GM21447 (cell line): Measurements from ENCODE around the gene ZBTB12.
"Not testable (repeated sequence)": the region's sequence is repeated elsewhere in the genome, so short reads cannot be mapped to it uniquely, and the experiment has no call there.

ENCODE experiments used
- ATAC-seq: cut with Tn5 transposase; IDR thresholded peaks from one replicate; pipeline ENCODE4 v1.9.1; 2021; ENCODE audit not compliant: unreplicated experiment

The ZBTB12 gene, protein sequence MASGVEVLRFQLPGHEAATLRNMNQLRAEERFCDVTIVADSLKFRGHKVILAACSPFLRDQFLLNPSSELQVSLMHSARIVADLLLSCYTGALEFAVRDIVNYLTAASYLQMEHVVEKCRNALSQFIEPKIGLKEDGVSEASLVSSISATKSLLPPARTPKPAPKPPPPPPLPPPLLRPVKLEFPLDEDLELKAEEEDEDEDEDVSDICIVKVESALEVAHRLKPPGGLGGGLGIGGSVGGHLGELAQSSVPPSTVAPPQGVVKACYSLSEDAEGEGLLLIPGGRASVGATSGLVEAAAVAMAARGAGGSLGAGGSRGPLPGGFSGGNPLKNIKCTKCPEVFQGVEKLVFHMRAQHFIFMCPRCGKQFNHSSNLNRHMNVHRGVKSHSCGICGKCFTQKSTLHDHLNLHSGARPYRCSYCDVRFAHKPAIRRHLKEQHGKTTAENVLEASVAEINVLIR

GRCh38 chr6:31901953-31902643 is at the start of gene ZBTB12:
Gene ZBTB12, minus strand, starts transcription at chr6:31902086. Its CDS starts 781 bp downstream, at chr6:31901305.
- peak; percentile 38 for ATAC-seq

GRCh38 chr6:31949926-31950548 is 48.2 kb upstream of the ZBTB12 start:
- no peak for ATAC-seq

DNA sequence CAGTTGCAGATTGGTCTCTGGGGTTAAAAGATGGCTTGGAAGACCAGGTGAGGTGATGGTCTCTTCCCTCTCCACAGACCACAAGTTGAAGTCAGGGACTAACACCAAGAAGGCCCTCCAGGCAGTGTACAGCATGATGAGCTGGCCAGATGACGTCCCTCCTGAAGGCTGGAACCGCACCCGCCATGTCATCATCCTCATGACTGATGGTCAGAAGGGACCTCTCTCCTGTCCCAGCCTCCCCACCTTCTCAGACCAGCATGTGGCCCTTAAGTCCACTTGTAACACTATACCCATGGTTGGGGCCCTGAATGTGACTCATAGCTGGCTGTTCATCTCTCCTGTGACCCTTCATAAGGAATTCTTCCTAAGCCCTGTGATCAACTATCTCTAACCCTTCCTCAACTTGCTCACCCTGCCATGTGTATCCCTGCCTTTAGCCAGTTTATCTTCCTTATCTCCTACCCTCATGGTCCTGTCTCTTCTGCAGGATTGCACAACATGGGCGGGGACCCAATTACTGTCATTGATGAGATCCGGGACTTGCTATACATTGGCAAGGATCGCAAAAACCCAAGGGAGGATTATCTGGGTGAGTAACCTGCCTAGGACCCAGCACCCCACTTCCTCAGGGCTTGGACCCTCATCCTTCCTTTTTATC is 47.0 kb upstream of the ZBTB12 start:
- no peak for ATAC-seq

GRCh38 chr6:31948306-31948705 is 46.4 kb upstream of the ZBTB12 start:
- no peak for ATAC-seq

- no peak for ATAC-seq
Measured at GRCh38 chr6:31947864-31948263, 46.0 kb upstream of the ZBTB12 start.

DNA sequence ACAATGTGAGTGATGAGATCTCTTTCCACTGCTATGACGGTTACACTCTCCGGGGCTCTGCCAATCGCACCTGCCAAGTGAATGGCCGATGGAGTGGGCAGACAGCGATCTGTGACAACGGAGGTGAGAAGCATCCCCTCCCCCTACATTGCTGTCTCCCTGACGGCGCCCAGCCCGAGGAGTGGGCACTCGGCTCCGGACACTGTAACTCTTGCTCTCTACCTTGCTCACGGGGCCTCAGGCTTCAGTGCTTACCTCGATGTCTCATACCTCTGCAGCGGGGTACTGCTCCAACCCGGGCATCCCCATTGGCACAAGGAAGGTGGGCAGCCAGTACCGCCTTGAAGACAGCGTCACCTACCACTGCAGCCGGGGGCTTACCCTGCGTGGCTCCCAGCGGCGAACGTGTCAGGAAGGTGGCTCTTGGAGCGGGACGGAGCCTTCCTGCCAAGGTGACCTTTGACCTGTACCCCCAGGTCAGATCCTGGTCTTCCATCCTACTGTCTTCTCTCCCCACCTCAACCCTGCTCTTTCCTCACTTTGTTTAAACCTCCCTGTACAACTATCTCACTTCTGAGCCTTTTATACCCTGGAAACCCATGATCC is 45.3 kb upstream of the ZBTB12 start:
- ATAC-seq: no peak

DNA sequence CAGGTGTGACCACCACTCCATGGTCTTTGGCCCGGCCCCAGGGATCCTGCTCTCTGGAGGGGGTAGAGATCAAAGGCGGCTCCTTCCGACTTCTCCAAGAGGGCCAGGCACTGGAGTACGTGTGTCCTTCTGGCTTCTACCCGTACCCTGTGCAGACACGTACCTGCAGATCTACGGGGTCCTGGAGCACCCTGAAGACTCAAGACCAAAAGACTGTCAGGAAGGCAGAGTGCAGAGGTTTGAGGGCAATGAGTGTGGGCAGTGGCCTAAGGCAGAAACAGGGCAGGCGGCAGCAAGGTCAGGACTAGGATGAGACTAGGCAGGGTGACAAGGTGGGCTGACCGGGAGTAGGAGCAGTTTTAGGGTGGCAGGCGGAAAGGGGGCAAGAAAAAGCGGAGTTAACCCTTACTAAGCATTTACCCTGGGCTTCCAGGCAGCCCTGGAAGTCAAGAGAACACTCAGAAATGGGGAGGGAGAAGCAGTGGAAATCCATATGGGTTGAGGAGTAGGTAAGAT is 44.5 kb upstream of the ZBTB12 start:
- no peak for ATAC-seq

DNA sequence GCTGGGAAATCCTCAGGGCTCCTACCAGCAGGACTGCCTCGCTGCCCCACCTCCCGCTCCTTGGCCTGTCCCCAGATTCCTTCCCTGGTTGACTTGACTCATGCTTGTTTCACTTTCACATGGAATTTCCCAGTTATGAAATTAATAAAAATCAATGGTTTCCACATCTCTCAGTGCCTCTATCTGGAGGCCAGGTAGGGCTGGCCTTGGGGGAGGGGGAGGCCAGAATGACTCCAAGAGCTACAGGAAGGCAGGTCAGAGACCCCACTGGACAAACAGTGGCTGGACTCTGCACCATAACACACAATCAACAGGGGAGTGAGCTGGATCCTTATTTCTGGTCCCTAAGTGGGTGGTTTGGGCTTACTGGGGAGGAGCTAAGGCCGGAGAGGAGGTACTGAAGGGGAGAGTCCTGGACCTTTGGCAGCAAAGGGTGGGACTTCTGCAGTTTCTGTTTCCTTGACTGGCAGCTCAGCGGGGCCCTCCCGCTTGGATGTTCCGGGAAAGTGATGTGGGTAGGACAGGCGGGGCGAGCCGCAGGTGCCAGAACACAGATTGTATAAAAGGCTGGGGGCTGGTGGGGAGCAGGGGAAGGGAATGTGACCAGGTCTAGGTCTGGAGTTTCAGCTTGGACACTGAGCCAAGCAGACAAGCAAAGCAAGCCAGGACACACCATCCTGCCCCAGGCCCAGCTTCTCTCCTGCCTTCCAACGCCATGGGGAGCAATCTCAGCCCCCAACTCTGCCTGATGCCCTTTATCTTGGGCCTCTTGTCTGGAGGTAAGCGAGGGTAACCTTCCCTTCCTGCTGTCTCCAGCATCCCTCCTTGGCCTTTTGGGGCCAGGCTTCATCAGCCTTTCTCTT is 43.9 kb upstream of the ZBTB12 start, which contains the start of gene CFB:
Gene CFB, plus strand, starts transcription at position 589 of the 863 bp plus-strand sequence. Its CDS starts 127 bp downstream, at position 716.
- no peak for ATAC-seq

DNA sequence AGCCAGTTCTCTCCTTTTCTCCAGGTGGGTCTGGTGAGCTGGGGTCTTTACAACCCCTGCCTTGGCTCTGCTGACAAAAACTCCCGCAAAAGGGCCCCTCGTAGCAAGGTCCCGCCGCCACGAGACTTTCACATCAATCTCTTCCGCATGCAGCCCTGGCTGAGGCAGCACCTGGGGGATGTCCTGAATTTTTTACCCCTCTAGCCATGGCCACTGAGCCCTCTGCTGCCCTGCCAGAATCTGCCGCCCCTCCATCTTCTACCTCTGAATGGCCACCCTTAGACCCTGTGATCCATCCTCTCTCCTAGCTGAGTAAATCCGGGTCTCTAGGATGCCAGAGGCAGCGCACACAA is 43.2 kb upstream of the ZBTB12 start:
- no peak for ATAC-seq

- no peak for ATAC-seq
Measured at GRCh38 chr6:31943742-31944141, 41.9 kb upstream of the ZBTB12 start.

DNA sequence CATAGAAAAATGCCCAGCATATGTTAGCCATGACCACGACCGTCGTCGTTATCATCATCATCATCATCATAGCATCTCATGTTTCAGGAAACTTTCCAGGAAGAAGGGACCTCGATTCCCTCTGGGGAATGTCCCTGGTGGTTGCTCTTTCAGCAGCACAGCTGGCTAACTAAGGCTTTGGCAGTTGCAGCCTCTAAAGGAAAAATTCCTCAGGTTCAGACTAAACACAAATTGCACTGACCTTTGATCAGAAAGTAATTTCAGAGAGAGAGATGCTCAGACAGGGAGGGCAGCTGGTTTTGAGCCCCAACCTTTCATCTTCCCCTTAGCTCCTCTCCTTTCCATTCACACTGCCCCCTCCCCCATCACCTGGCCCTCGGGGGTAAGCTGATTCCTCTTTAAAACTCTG is 38.4 kb upstream of the ZBTB12 start:
- ATAC-seq: no peak

- ATAC-seq: no peak
Measured at GRCh38 chr6:31935823-31936222, 33.9 kb upstream of the ZBTB12 start.

- ATAC-seq: no peak
Measured at GRCh38 chr6:31935021-31935420, 33.1 kb upstream of the ZBTB12 start.

GRCh38 chr6:31933537-31933936 is 31.7 kb upstream of the ZBTB12 start:
- ATAC-seq: no peak

GRCh38 chr6:31932137-31932536 is 30.3 kb upstream of the ZBTB12 start:
- ATAC-seq: not testable (repeated sequence)

GRCh38 chr6:31930962-31931361 is 29.1 kb upstream of the ZBTB12 start:
- no peak for ATAC-seq

- ATAC-seq: no peak
Measured at GRCh38 chr6:31928672-31928939, 26.7 kb upstream of the ZBTB12 start.

GRCh38 chr6:31927863-31928671 is 26.2 kb upstream of the ZBTB12 start:
- ATAC-seq: no peak

DNA sequence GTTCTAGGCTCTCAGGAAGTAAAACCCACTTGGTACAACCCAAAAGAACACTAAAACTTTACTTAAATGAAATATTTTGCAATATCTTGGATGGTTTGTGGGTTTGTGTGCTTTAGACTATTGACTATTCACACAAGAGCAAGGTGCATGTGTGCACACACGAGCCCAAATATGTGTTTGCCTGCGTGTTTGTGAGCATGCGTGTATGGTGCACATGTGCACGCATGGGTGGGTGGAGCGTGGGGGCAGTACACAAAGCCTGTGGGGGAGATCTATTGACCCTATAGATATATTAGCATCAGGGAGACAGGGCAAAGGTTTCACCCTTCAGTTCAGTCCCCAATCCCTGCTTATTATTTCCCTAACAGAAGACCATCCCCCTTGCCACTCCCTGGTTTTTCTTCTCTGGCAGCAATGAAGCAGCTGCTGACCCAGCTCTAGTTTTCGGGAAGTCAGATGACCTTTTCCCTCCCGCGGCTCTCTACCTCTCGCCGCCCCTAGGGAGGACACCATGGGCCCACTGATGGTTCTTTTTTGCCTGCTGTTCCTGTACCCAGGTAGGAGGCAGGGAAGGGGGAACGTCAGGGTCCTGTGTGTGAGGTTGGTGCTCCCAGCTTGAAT is 25.5 kb upstream of the ZBTB12 start, which contains the start of gene C2:
Gene C2, plus strand, starts transcription at position 476 of the 621 bp plus-strand sequence. Its CDS starts 36 bp downstream, at position 512.
- no peak for ATAC-seq
